Ovary (tissue), 9 donors: Measurements from ENCODE around the gene OSGEP. TPM values are rescaled to one million over a fixed set of nuclear protein-coding genes. Genes with fewer than 3 reads are reported as not detected.

Experiments used
- DNase-seq, 5 donors: peaks; one replicate each; pipeline ENCODE4 v3.0.0-alpha.2; 2019 to 2020
- H3K27ac ChIP-seq, 2 donors: fragments of 200-600 bp; one replicate each; pipeline versions ENCODE4 v1.5.1 to v1.8.0; 2019 to 2022
- H3K27me3 ChIP-seq: fragments of 200-600 bp; one replicate; pipeline ENCODE4 v1.8.0; 2022
- H3K36me3 ChIP-seq: fragments of 200-600 bp; sonication (generic); one replicate; pipeline ENCODE4 v1.5.1; 2019
- H3K4me1 ChIP-seq: one replicate; pipeline ENCODE4 v1.8.1; 2013; ENCODE audit warnings: mild to moderate bottlenecking, moderate library complexity; ENCODE audit not compliant: insufficient read depth
- H3K4me3 ChIP-seq: fragments of 200-600 bp; sonication (generic); one replicate; pipeline ENCODE4 v1.5.1; 2017
- H3K9me3 ChIP-seq, 2 donors: fragments of 200-600 bp in 1 of 2; sonication (generic) in 1 of 2; one replicate each; pipeline versions ENCODE4 v1.5.1 to v1.8.1; 2013 to 2019; ENCODE audit warnings: mild to moderate bottlenecking in 1 of 2, moderate library complexity in 1 of 2
- EP300 ChIP-seq: sonication (generic); formaldehyde crosslinking; IDR thresholded peaks from one replicate; pipeline ENCODE4 v1.6.1; 2017; ENCODE audit warnings: antibody characterized with exemption
- POLR2A ChIP-seq: fragments of 450-650 bp; IDR thresholded peaks from one replicate; pipeline ENCODE4 v1.6.1; 2017; ENCODE audit warnings: antibody characterized with exemption, mild to moderate bottlenecking, moderate library complexity
- WGBS, 3 donors: extraction: QIAGEN DNeasy Blood & Tissue Kit in 1 of 3; methylation state at CpG; one replicate each; pipeline versions ENCODE4 v1.1.5 to v1.1.7; 2013 to 2017; 5-methylcytosine and 5-hydroxymethylcytosine counted together
- intact Hi-C, 4 donors: fragments of 100-400 bp; cut with DNase I; formaldehyde crosslinking; loops; one replicate each; pipeline versions ENCODE4 v1.11.0 to v1.15.1; 2022 to 2023
- polyA plus RNA-seq, 2 donors: library from polyadenylated mRNA; stranded (reverse); fragments of 200-250 nt in 1 of 2; fragments of 350-450 nt in 1 of 2; fragmentation: Illumina TruSeq in 1 of 2; extraction: RNeasy Lipid Tissue Mini Kit (QIAGEN cat#74804) in 1 of 2; gene quantifications; one replicate each; pipeline ENCODE4 v1.2.3, GENCODE V29; 2013 to 2014
- total RNA-seq, 7 donors: library from RNA; depleted of rRNA in 2 of 7; stranded (reverse); fragments of >200 nt in 2 of 7; fragmentation: NEBNext Ultra II Directional in 3 of 7; extraction: Animal tissue kit (Norgen Biotek cat#: 25700) in 3 of 7; gene quantifications; one replicate each; pipeline versions ENCODE4 v1.1.0 to v1.2.4, GENCODE V29; 2016 to 2023
- TF ChIP-seq, protein P1 (sequence below), 3 donors: fragments of 450-650 bp in 2 of 3; fragments of 200-600 bp in 1 of 3; IDR thresholded peaks; one replicate each; pipeline versions ENCODE4 v1.5.1 to v1.8.0; 2016 to 2022; ENCODE audit warnings: antibody characterized with exemption in 3 of 3, mild to moderate bottlenecking in 1 of 3
- donor health status: DM: no; HTN: no; CAD: no; lungs with moderate emphysema.
- donor health status: DM: no; HTN: no; CAD: no.
- donor health status: Bipolar disorder and iron deficiency.
- donor health status: DM: yes; HTN: yes; CAD: no.
- donor health status: DM: no; HTN: no; CAD: no.
- donor health status: DM: yes; HTN: yes; CAD: no.

Gene OSGEP
- total and polyA plus RNA-seq, 9 donors = 31.8 to 68.8 (median 38.1) TPM

DNA sequence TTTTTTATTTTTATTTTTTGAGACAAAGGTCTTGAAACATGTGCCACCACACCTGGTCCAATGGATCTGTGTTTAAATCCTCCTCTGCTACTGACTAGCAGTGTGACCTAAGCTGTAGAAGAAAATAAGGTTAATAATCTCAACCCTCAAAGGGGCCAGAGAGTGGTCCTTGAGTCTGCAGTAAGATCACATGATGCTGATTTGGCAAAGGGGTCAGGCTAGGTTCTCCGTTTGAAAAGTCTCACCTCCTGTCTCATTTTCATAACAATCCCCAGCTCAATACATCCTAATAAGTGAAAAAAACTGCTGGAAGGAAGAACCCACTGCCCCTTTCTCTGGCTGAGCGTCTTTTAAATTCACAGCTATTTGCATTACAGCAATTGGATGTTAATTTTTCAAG lies 33.3 kb downstream of the OSGEP start:
- TF ChIP-seq, protein P1, sequence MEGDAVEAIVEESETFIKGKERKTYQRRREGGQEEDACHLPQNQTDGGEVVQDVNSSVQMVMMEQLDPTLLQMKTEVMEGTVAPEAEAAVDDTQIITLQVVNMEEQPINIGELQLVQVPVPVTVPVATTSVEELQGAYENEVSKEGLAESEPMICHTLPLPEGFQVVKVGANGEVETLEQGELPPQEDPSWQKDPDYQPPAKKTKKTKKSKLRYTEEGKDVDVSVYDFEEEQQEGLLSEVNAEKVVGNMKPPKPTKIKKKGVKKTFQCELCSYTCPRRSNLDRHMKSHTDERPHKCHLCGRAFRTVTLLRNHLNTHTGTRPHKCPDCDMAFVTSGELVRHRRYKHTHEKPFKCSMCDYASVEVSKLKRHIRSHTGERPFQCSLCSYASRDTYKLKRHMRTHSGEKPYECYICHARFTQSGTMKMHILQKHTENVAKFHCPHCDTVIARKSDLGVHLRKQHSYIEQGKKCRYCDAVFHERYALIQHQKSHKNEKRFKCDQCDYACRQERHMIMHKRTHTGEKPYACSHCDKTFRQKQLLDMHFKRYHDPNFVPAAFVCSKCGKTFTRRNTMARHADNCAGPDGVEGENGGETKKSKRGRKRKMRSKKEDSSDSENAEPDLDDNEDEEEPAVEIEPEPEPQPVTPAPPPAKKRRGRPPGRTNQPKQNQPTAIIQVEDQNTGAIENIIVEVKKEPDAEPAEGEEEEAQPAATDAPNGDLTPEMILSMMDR (IDR thresholded peaks at IDR 0.05) = no peak
- H3K27ac ChIP-seq = no peak overlapping the region
- intact Hi-C loops = no loop called here

DNA sequence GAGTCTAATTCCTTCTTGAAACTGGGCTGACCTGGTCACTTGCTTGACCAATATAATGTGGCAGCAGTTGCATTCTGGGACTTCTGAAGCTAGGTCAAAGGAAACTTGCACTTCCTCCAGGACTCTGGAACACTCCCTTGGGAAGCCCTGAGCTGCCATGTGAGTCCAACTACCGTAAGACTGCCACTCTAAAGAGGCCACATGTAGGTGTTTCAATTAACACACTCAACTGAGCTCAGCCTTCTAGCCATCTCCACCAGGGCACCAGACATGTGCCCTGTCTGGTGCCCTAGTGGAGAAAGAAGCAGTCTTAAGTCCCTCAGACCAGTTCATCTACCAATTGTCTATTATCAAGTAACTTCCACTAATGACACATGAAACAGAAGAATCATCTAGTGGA lies 35.2 kb downstream of the OSGEP start:
- TF ChIP-seq EP300 (no peak), POLR2A (no peak)
- TF ChIP-seq, protein P1 (IDR thresholded peaks at IDR 0.05) = no peak
- H3K36me3 ChIP-seq = no peaks in the 10 kb centered on the region
- H3K4me1 ChIP-seq = no peaks in the 10 kb centered on the region
- H3K4me3 ChIP-seq = no peak overlapping the region
- intact Hi-C loops = no loop called here
- no peak for DNase-seq
- H3K27ac ChIP-seq = no peak overlapping the region
- no peaks in the 10 kb centered on the region for H3K27me3 ChIP-seq
- 75 to 85% (median 78%) methylated on average over 1 of the region's 1 CpG for WGBS, 3 donors
- no peaks in the 10 kb centered on the region for H3K9me3 ChIP-seq

More for the DNA sequence above, 33.3 kb downstream of the OSGEP start:
- 16 to 33% (median 27%) methylated on average over 2 of the region's 2 CpGs for WGBS, 3 donors
- Histone ChIP-seq H3K4me1 (no peaks in the 10 kb centered on the region), H3K36me3 (no peaks in the 10 kb centered on the region), H3K4me3 (no peak overlapping the region), H3K9me3 (no peaks in the 10 kb centered on the region), H3K27me3 (no peaks in the 10 kb centered on the region)
- DNase-seq = no peak

DNA sequence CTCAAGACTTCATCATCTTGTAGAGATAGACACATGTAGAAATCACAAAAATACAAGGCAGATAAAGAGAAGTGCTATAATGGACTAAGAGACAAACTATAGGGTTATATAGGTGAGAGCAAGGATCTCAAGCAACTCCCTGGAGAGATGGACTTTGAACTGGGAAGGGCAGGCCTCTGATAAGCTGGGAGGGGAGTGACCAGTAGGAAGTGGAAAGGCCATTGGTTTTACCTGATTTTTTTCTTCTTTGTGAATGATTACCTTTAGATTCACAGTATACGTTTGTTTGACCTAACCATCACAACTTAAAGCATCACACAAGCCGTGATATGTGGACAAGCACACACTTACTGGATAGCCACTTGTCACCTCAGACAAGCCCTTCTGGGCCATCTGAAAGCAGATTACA lies 36.1 kb downstream of the OSGEP start:
- Histone ChIP-seq H3K4me3 (no peak overlapping the region), H3K4me1 (no peaks in the 10 kb centered on the region), H3K27me3 (no peaks in the 10 kb centered on the region), H3K9me3 (no peaks in the 10 kb centered on the region), H3K27ac (no peak overlapping the region), H3K36me3 (no peaks in the 10 kb centered on the region)
- TF ChIP-seq POLR2A = no peak
- TF ChIP-seq EP300 = no peak
- TF ChIP-seq, protein P1 (IDR thresholded peaks at IDR 0.05) = no peak
- 90 to 94% (median 92%) methylated on average over 2 of the region's 2 CpGs for WGBS, 3 donors
- DNase-seq = no peak
- intact Hi-C loops = no loop called here

DNA sequence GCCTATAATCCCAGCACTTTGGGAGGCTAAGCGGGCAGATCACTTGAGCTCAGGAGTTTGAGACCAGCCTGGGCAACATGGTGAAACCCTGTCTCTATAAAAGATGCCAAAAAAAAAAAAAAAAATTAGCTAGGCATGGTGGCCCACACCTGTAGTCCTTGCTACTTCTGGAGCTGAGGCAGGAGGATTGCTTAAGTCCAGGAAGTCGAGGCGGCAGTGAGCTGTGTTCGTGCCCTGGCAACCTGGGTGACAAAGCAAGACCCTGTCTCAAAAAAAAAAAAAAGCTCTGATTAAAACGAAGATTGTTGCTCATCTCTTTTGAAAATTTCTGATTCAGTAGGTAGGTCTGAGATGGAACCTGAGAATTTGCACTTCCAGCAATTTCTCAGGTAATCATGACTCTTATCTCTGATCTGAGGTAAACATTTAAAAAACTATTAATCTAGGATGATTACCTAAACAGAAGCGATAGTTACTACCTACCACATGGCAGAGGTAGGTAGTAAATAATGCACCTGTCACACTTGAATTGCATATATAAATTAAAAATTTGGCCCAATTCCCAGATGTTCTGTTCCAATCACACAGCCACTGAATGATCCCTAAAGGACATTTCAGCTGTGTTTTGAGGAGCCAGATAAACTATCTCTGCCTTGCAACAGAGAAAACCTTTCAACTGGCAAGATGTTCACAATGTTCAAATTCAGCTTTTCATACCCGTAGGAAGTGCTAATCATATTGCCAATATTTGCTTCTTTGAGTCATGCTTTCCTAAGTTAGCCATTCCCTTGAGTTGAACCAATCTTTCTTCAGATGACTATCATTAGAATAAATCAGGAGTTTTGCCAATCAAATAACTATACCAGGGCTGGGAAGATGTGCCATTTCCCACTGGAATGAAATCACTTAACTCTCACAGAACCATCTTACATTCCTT lies 37.1 kb downstream of the OSGEP start:
- H3K36me3 ChIP-seq = no peaks in the 10 kb centered on the region
- 61 to 74% (median 73%) methylated on average over 7 of the region's 7 CpGs for WGBS, 3 donors
- no peak overlapping the region for H3K27ac ChIP-seq
- H3K27me3 ChIP-seq = no peaks in the 10 kb centered on the region
- no peak for DNase-seq
- H3K4me1 ChIP-seq = no peaks in the 10 kb centered on the region
- intact Hi-C loops = no loop called here
- no peaks in the 10 kb centered on the region for H3K9me3 ChIP-seq
- H3K4me3 ChIP-seq = no peak overlapping the region
- no peak for TF ChIP-seq EP300
- TF ChIP-seq POLR2A = no peak
- TF ChIP-seq, protein P1 (IDR thresholded peaks at IDR 0.05) = no peak
